GM19193 (cell line): ENCODE results near the gene CDK8.

Source experiments
- POLR2A ChIP-seq: IDR thresholded peaks from 4 replicates; pipeline ENCODE4 v1.6.1; 2011; ENCODE audit not compliant: insufficient read depth, insufficient read length; ENCODE audit errors: extremely low read depth

The CDK8 gene

GRCh38 chr13:26440111-26440510, 186.2 kb downstream of the CDK8 start:
- no peak for TF ChIP-seq POLR2A

GRCh38 chr13:26441476-26441875, 187.5 kb downstream of the CDK8 start:
- no peak for TF ChIP-seq POLR2A

GRCh38 chr13:26442541-26442940, 188.6 kb downstream of the CDK8 start:
- TF ChIP-seq POLR2A: no peak

GRCh38 chr13:26445092-26445491, 191.2 kb downstream of the CDK8 start:
- no peak for TF ChIP-seq POLR2A

GRCh38 chr13:26446751-26447150, 192.8 kb downstream of the CDK8 start:
- no peak for TF ChIP-seq POLR2A

GRCh38 chr13:26448032-26448431, 194.1 kb downstream of the CDK8 start:
- no peak for TF ChIP-seq POLR2A

GRCh38 chr13:26449063-26449848, 195.3 kb downstream of the CDK8 start:
- TF ChIP-seq POLR2A: no peak
